Small intestine (tissue), 7 donors: ENCODE measurements around the gene EIF3F. TPM values are rescaled to one million over a fixed set of nuclear protein-coding genes. Genes with fewer than 3 reads are reported as not detected.

ENCODE experiments used
- DNase-seq, 2 donors: peaks; one replicate each; pipeline versions ENCODE4 v3.0.0 to v3.0.0-alpha.2; 2013
- FAIRE-seq: peaks from 2 replicates; lab custom pipeline; 2012; peaks lifted over from hg19 to GRCh38; lab: Jason Lieb, UNC
- H3K27ac ChIP-seq, 3 donors: one replicate each; pipeline ENCODE4 v1.5.1; 2013; ENCODE audit warnings: low read length in 2 of 3, mild to moderate bottlenecking in 2 of 3, control low read depth in 1 of 3, inconsistent platforms in 1 of 3, low read depth in 1 of 3, moderate library complexity in 1 of 3
- H3K27me3 ChIP-seq, 3 donors: one replicate each; pipeline ENCODE4 v1.6.1; 2013; ENCODE audit warnings: low read length in 3 of 3, inconsistent platforms in 1 of 3; ENCODE audit not compliant: control insufficient read depth in 3 of 3, insufficient read depth in 3 of 3
- H3K36me3 ChIP-seq, 3 donors: one replicate each; pipeline ENCODE4 v1.6.1; 2013; ENCODE audit warnings: low read length in 3 of 3, inconsistent platforms in 1 of 3, low read depth in 1 of 3, mild to moderate bottlenecking in 1 of 3, moderate library complexity in 1 of 3; ENCODE audit not compliant: control insufficient read depth in 3 of 3, insufficient read depth in 2 of 3
- H3K4me1 ChIP-seq, 3 donors: one replicate each; pipeline ENCODE4 v1.6.1; 2013; ENCODE audit warnings: low read length in 2 of 3, inconsistent platforms in 1 of 3, low read depth in 1 of 3, mild to moderate bottlenecking in 1 of 3, moderate library complexity in 1 of 3; ENCODE audit not compliant: control insufficient read depth in 3 of 3, insufficient read depth in 2 of 3
- H3K4me3 ChIP-seq, 3 donors: one replicate each; pipeline ENCODE4 v1.5.1; 2013; ENCODE audit warnings: low read length in 3 of 3, control low read depth in 1 of 3, inconsistent platforms in 1 of 3, low read depth in 1 of 3, mild to moderate bottlenecking in 1 of 3, moderate library complexity in 1 of 3
- H3K9me3 ChIP-seq, 2 donors: one replicate each; pipeline ENCODE4 v1.6.1; 2013; ENCODE audit warnings: low read depth in 1 of 2, low read length in 1 of 2; ENCODE audit not compliant: control insufficient read depth in 2 of 2, insufficient read depth in 1 of 2
- WGBS, 3 donors: extraction: QIAGEN DNeasy Blood & Tissue Kit; methylation state at CpG; one replicate each; pipeline ENCODE4 v1.1.7; 2013; 5-methylcytosine and 5-hydroxymethylcytosine counted together
- polyA plus RNA-seq, 4 donors: library from polyadenylated mRNA; stranded (reverse) in 3 of 4; unstranded in 1 of 4; fragments of 200-250 nt in 3 of 4; fragments of 120-200 nt in 1 of 4; gene quantifications; one replicate each; pipeline versions ENCODE4 v1.2.1 to v1.2.3, GENCODE V29; 2013
- donor health status: healthy with polysubstance abuse.
- donor health status: control.
- donor health status: control.
- donor health status: Bipolar disorder and iron deficiency.
- donor health status: healthy.

The EIF3F gene
- polyA plus RNA-seq, 4 donors = 371 to 530 (median 444) TPM

DNA sequence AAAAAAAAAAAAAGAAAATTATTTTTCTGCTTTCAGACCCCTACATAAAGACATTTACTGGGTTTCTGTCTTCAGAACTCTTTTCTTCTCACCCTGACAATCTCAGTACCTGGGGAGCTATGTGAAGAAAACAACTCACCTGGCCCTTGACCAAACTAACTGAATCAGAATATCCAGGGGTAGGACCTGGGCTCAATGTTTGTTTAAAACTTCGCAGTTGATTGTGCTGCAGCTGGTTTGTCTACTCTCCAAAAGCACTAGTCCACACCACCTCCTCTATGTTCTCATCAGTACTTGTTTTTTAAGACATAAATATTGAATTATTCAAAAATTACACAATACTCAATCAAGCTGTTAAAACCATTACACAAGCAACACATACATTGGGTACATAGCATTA, 34.8 kb downstream of the EIF3F start:
- no peak for FAIRE-seq

DNA sequence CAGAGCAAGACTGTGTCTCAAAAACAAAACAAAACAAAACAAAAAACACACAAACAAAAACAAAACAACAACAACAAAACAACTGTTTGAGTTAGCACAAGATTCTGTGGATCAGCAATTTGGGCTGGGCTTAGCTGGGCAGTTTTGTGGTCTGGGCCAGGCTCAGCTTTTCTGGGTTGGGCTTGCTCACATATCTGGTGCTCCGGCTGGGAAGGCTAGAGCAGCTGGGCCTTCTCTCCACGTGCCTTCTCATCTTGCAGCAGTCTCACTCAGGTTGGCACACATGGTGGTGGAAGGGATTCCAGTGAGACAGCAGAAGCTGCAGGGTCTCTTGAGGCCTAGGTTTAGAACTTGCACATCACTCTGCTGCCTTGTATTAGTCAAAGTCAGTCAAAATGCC, 35.7 kb downstream of the EIF3F start:
- no peaks in the 10 kb centered on the region for H3K36me3 ChIP-seq
- no peaks in the 10 kb centered on the region for H3K4me1 ChIP-seq
- H3K4me3 ChIP-seq = no peak overlapping the region
- no peak overlapping the region for H3K27ac ChIP-seq
- no peak for FAIRE-seq
- 83 to 88% (median 85%) methylated on average over 2 of the region's 2 CpGs for WGBS, 3 donors
- H3K9me3 ChIP-seq = no peaks in the 10 kb centered on the region
- DNase-seq = no peak
- H3K27me3 ChIP-seq = peaks cover 0 to 36% (median 0%) of the 10 kb centered on the region in 3 donors

More for the DNA sequence above, 34.8 kb downstream of the EIF3F start:
- 24 to 62% (median 29%) methylated on average over 1 of the region's 1 CpG for WGBS, 3 donors
- Histone ChIP-seq H3K4me3 (no peak overlapping the region), H3K27ac (no peak overlapping the region), H3K27me3 (peaks cover 0 to 45% (median 0%) of the 10 kb centered on the region in 3 donors), H3K4me1 (no peaks in the 10 kb centered on the region), H3K36me3 (no peaks in the 10 kb centered on the region), H3K9me3 (no peaks in the 10 kb centered on the region)
- DNase-seq = no peak

DNA sequence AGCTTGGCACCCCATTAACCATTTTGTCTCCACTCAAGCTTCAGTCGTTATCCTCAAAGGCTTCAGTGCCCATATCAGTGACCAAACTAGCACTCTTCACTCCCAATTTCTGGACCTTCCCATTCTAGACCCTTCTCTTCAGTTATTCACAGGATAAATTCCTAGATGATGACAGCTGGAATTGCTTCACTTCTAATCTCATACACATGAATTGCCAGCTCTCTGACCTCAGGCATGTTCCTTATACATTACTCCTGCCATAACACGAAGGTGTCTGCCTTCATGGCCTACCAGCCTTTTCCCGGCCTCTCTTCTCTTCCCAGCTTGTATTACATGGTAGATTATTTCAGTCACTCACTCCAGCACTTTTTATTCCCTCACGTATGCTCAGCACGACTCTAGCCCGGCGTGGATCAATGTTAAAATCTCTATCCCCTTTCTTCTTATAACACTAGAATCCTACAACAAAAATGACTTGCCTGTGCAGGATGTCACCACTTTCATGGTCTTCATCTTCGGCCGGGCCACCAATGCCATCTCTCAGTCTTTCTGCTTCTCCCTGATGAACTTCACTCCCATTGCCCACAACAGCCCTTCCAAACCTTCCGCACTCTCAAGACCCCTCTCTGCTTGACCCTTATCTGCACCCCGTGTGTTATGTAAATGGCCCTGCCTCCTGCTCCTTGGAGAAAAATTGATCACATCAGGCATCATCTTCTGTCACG, 36.9 kb downstream of the EIF3F start:
- 87 to 90% (median 90%) methylated on average over 12 of the region's 12 CpGs for WGBS, 3 donors
- no peaks in the 10 kb centered on the region for H3K4me1 ChIP-seq
- no peaks in the 10 kb centered on the region for H3K9me3 ChIP-seq
- no peak overlapping the region for H3K4me3 ChIP-seq
- no peak overlapping the region for H3K27ac ChIP-seq
- peaks cover 0 to 26% (median 0%) of the 10 kb centered on the region in 3 donors for H3K27me3 ChIP-seq
- FAIRE-seq = no peak
- no peak for DNase-seq
- H3K36me3 ChIP-seq = no peaks in the 10 kb centered on the region

DNA sequence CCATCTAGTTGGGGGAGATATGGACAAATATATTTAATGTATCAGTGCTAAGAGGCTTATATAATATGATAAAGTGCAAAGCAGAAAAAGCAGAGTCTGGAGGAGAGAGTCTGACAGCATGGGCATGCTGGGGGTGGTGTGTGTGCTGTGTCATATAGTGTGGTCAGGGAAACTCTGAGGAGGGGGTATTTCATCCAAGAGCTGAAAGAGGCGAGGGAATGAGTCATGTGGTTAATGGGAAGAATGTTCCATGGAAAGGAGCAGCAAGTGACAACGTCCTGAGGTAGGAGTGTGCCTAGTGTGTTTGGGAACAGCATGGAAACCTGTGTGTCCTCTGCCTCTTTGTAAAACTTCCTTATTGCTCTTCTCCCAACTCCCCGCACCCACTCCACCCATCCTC, 38.0 kb downstream of the EIF3F start:
- 36 to 46% (median 40%) methylated on average over 3 of the region's 3 CpGs for WGBS, 3 donors
- no peaks in the 10 kb centered on the region for H3K9me3 ChIP-seq
- no peaks in the 10 kb centered on the region for H3K4me1 ChIP-seq
- no peak for FAIRE-seq
- no peak for DNase-seq
- H3K4me3 ChIP-seq = no peak overlapping the region
- H3K27me3 ChIP-seq = peaks cover 0 to 18% (median 0%) of the 10 kb centered on the region in 3 donors
- H3K36me3 ChIP-seq = no peaks in the 10 kb centered on the region
- no peak overlapping the region for H3K27ac ChIP-seq

DNA sequence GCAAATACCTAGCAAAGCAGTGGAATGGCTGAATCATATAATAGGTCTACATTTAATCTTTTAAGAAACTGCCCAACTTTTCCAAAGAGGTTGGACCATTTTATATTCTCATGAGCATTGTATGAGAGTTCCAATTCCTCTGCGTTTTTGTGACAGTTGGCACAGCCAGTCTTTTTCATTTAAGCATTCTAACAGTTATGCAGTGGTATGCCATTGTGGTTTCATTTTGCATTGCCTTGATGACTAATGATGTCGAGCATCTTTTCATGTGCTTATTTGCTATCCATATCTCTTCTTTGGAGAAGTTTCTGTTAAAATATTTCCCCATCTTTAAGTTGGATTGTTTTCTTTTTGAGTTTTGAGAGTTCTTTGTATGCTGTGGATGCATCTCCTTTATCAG, 38.7 kb downstream of the EIF3F start:
- FAIRE-seq = no peak
- Histone ChIP-seq H3K9me3 (no peaks in the 10 kb centered on the region), H3K4me1 (no peaks in the 10 kb centered on the region), H3K27ac (no peak overlapping the region), H3K36me3 (no peaks in the 10 kb centered on the region), H3K4me3 (no peak overlapping the region), H3K27me3 (peaks cover 0 to 11% (median 0%) of the 10 kb centered on the region in 3 donors)
- 28 to 47% (median 31%) methylated on average over 2 of the region's 2 CpGs for WGBS, 3 donors
- DNase-seq = no peak

DNA sequence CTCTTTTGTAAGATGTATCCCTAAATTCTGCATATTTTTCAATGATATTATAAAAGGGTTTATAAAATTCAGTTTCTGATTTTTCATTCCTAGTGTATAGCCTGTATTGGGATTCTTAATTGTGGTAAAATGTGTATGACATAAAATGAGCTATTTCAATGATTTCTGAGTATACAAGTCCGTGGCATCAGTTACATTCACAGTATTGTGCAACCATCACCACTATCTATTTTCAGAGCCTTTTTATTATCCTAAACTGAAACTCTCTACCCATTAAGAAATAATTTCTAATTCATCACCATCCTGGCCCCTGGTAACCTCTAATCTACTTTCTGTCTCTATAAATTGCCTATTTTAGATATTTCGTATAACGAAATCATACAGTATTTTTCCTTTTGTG, 39.8 kb downstream of the EIF3F start:
- no peak for FAIRE-seq
- no peaks in the 10 kb centered on the region for H3K9me3 ChIP-seq
- H3K4me3 ChIP-seq = no peak overlapping the region
- no peak for DNase-seq
- 83 to 89% (median 88%) methylated on average over 3 of the region's 3 CpGs for WGBS, 3 donors
- H3K27ac ChIP-seq = no peak overlapping the region
- no peaks in the 10 kb centered on the region for H3K4me1 ChIP-seq
- no peaks in the 10 kb centered on the region for H3K36me3 ChIP-seq
- peaks cover 0 to 6% (median 0%) of the 10 kb centered on the region in 3 donors for H3K27me3 ChIP-seq

DNA sequence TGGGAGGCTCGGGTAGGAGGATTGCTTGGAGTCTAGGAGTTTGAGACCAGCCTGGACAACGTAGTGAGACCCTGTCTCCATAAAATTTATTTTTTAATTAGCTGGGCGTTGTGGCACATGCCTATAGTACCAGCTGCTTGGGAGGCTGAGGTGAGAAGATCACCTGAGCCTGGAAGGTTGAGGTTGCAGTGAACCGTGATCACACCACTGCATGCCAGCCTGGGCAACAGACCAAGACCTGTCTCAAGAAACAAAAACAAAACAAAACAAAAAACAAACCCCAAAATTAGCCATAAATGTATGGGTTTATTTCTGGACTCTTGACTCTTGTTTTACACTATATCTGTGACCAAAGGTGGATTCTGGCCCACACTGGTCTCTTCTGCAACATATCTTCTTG, 41.6 kb downstream of the EIF3F start:
- Histone ChIP-seq H3K27ac (no peak overlapping the region), H3K4me3 (no peak overlapping the region), H3K9me3 (no peaks in the 10 kb centered on the region), H3K4me1 (peaks cover 0 to 10% (median 0%) of the 10 kb centered on the region in 3 donors), H3K36me3 (no peaks in the 10 kb centered on the region), H3K27me3 (peaks cover 0 to 6% (median 0%) of the 10 kb centered on the region in 3 donors)
- DNase-seq = no peak
- no peak for FAIRE-seq
- WGBS, 3 donors = 53 to 76% (median 61%) methylated on average over 4 of the region's 4 CpGs

DNA sequence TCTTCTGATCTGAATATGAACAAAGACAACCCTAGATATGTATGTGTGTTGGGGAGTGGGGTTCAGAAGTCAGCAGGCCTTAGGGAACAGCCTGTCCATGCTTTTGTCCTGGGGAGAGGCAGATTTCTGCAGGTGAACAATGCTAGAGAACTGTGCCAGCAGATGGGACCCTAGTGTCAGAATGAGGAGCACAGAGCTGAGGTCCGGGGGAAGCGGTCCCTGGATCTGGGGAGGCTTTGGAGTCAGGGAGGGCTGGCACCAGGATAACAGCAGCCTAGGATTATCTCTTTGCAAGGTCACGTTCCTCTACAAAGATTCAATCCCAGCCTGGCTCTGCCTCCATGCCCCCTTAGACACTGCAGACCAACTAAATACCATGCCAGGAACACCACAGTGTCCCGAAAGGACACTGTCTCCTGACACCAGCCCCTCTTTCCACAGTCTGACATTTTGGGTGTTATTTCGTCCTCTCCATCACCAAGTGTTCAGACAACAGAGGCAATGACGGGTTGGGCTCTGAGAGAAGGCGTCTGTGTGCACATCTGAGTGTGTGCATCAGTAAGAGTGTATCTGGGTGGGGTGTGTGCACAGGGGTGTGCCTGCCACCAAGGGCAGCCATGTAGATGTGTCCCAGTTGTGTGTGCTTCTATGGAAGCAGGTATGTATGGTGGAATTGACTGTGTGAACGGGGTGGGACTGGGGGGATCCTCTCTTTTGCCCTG, 43.5 kb downstream of the EIF3F start:
- Histone ChIP-seq H3K4me3 (no peak overlapping the region), H3K27me3 (peaks cover 0 to 2% (median 0%) of the 10 kb centered on the region in 3 donors), H3K4me1 (peaks cover 0 to 19% (median 5%) of the 10 kb centered on the region in 3 donors), H3K36me3 (no peaks in the 10 kb centered on the region), H3K9me3 (no peaks in the 10 kb centered on the region), H3K27ac (no peak overlapping the region)
- no peak for FAIRE-seq
- DNase-seq = no peak
- WGBS, 3 donors = 79 to 85% (median 81%) methylated on average over 8 of the region's 8 CpGs
